ENCODE data around the gene MGARP.
A peak's percentile ranks its signal among the peaks of the same experiment; 100 is the strongest.
"Not testable (repeated sequence)": the region's sequence is repeated elsewhere in the genome, so short reads cannot be mapped to it uniquely, and the experiment has no call there.

Gene MGARP

DNA sequence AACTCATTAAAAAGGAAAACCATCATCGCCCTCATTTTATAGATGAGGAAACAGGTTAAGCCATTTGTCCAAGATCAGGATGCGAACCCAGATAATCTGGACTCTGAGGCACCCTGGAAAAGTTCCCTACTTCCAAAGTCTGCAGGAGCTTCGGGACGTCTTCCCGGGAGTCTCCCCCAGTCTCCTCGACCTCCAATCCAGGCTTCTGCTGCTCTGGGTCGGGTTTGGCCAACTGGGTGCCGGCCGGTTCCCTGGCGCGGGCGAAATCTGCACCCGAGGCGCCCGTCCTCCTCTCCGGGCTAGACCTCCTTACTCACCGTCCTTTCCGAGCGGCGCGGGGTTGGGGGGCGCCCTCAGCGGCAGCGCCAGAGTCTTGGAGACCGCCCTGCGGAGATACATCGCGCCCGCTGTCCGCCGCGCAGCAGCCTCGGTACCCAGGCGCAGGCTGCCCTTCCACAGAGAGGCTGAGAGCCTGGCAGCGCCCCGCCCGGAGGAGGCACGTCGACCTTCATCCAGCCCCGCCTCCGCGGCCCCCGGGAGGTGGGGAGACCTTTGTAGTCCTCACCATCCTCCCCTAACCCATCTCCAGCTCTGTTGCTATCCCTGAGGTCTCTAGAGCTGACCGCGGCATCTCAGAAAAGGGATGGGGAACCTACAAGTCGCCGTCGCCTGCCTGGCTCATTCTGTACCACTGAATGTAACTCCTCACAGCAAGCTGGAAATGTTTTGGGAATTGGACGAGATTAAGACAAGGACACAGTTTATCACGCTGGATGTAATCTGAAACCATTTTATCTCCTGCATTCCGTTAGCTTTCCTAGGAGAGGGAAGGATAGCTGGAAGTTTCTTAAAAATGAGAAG is at the start of gene MGARP:
Gene MGARP, minus strand, starts transcription at position 466 of the 861 bp plus-strand sequence. Its CDS starts 67 bp downstream, at position 399.
- peak in 1 of 3 donors; percentile 20 for DNase-seq (ENCODE audit: low read depth in 3 of 3)

DNA sequence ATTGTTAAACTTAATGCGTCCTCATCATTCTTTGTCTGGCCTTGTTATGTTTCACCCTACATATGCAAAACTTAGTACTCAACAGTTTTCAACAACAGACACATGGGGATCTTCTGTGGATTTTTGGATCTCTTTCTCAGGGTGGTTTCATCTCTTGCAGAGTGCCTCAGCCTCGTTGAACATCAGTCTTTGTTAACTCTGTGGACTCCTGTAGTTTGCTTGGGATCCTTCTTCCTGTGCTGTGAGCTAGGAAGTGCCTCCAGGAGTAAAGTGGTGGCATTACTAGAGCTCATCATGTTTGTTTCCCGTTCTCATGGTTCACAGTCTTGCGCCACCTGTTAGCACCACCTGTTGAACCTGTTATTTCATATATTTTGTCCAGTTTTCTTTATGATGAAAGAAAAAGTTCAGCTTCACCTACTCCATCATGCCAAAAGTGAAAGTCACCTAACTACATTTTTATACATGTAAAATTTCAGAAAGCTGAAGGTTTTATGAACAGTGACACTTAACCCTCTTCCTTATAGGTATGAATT is 49.7 kb upstream of the MGARP start:
- DNase-seq (ENCODE audit: low read depth in 3 of 3), result no peak

DNA sequence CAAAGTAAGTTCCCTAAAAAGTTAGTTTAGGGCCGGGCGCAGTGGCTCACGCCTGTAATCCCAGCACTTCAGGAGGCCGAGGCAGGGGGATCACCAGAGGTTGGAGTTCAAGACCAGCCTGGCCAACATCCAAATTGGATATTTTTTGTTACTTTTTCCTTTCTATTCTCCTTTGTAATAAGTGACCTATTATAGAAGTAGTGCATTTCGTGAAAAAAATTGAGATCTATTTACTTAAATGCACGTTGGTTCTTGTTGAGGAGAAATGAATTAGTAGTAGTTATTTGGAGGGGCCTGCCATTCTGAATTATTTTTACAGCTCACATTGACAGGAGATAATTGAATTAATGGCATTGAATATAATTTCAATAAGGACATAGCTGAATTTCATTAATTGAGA is 44.6 kb upstream of the MGARP start:
- DNase-seq (ENCODE audit: low read depth in 3 of 3), result no peak

DNA sequence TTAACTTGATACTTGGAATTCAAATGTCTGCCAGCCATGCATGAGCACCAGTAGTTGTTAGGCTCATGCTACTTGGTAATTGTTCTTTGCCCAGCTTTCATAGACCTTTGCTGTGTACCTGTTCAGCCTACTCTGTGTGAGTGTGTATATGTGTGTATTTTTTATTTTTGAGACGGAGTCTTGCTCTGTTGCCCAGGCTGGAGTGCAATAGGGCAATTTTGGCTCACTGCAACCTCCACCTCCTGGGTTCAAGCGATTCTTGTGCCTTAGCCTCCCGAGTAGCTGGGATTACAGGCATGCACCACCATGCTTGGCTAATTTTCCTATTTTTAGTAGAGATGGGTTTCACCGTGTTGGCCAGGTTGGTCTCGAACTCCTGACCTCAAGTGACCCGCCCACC is 42.5 kb upstream of the MGARP start:
- DNase-seq (ENCODE audit: low read depth in 3 of 3), result not testable (repeated sequence)

DNA sequence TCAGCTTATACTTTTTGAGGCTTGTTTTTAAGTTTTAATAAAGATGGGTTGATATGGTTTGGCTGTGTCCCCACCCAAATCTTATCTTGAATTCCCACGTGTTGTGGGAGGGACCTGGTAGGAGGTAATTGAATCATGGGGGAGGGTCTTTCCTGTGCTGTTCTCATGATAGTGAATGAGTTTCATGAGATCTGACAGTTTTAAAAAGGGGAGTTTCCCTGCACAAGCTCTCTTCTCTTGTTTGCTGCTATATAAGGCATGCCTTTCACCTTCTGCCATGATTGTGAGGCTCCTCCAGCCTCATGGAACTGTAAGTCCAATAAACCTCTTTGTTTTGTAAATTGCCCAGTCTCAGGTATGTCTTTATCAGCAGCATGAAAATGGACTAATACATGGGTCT is 42.0 kb upstream of the MGARP start:
- DNase-seq (ENCODE audit: low read depth in 3 of 3), result not testable (repeated sequence)

DNA sequence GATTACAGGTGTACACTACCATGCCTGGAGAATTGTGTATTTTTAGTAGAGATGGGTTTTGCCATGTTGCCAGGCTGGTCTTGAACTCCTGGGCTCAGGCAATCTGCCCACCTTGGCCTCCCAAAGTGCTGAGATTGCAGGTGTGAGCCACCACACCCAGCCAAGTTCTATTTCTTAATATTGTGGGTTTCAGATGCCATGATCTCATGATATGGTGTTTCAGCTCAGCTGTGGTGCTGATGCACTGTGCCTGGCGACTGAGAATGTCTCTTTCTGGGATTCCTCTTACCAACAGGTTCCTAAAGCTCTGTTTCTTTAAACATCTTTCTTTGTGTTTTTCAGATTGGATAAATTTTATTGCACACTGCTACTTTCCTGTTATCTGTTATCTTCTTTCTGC is 39.5 kb upstream of the MGARP start:
- no peak for DNase-seq (ENCODE audit: low read depth in 3 of 3)

DNA sequence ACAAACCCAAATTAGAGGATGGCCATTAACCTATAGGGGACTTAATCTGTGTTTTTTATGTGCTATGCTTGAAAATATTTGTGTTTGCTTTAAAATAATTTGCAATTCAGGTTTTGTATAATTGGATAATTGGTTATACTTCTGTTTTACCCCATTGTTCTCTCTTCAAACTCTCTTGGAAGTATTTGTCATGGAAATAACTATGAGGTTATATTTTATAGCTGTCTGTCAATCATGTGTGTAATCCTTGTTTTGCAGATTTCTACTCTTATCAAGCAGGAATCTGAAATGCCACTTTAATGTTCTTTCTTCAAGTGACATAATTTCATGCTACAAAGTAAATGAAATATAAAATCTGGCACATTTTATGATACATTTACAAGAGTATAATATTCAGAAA is 37.6 kb upstream of the MGARP start:
- no peak for DNase-seq (ENCODE audit: low read depth in 3 of 3)

DNA sequence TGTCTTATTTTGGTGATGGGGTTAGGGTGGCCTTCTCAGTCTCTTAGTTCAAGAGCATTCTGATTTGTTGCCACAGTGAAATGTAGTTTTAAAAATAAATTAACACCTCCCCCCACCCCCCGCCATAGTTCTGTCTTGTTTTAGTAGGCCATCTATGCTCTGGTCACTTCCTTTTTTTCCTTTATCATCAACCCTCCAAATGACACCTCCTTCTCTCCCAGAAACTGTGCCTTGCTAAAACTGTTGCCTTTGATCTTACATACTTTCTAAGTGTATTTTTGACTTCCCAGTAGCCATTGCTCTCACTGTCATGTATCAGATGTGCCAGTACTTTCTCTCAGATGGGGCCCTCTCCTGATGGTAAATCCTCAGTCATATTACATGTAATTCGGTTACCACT is 36.7 kb upstream of the MGARP start:
- no peak for DNase-seq (ENCODE audit: low read depth in 3 of 3)

DNA sequence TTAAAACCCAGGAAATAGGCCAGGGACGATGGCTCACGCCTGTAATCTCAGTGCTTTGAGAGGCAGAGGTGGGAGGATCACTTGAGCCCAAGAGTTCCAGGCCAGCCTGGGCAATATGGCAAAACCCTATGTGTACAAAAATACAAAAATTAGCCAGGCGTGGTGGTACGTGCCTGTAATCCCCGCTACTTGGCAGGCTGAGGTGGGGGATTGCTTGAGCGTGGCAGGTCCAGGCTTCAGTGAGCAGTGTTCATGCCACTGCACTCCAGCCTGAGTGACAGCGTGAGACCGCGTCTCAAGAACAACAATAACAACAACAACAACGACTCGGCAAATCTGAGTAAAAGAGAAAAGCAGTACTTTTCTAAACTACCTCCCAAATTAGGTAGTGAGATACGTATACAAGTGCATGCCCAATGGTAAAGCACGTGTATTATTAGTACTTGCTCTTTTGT is 35.2 kb upstream of the MGARP start:
- no peak for DNase-seq (ENCODE audit: low read depth in 3 of 3)

DNA sequence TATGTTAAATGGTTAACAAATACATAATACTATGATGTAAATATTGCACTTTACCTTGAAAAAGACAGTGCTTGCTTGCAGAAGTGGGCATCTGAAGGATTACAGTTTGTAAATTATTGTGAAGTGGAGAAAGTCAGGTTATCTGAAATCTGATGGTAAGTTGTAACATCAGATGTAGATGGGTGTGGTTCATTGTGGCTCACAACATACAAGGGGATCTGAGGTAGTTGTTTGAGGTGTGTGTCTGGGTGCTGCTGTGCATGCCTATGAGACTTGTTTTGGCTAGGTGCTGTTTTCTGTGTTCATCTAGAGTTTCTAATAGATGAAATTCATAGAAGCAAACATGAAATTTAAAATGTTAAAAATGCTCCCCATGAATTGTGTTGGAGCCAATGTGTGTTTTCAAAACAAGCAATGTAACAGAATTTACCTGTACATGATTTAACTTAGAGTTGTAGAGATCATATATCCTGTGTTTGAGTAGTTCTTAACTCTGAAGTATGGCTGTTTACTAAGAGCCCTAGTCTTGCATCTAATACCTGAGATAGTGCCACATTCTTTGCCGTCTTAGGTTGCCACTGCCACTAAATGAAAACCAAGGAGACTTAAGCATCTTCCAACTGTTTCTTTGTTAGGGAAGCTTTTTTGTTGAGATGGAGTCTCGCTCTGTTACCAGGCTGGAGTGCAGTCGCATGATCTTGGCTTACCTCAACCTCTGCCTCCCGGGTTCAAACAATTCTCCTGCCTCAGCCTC is 34.2 kb upstream of the MGARP start:
- no peak for DNase-seq (ENCODE audit: low read depth in 3 of 3)

DNA sequence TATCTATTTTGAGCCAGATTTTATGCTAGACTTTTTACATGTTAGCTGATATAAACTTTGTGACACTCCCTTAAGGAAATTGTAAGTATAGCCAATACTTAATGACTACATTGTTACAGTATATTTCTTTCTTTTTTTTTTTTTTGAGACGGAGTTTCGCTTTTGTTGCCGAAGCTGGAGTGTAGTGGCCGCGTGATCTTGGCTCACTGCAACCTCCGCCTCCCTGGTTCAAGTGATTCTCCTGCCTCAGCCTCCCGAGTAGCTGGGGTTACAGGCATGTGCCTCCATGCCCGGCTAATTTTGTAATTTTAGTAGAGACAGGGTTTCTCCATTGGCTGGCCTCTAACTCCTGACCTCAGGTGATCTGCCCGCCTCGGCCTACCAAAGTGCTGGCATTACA is 33.4 kb upstream of the MGARP start:
- DNase-seq (ENCODE audit: low read depth in 3 of 3), result not testable (repeated sequence)

DNA sequence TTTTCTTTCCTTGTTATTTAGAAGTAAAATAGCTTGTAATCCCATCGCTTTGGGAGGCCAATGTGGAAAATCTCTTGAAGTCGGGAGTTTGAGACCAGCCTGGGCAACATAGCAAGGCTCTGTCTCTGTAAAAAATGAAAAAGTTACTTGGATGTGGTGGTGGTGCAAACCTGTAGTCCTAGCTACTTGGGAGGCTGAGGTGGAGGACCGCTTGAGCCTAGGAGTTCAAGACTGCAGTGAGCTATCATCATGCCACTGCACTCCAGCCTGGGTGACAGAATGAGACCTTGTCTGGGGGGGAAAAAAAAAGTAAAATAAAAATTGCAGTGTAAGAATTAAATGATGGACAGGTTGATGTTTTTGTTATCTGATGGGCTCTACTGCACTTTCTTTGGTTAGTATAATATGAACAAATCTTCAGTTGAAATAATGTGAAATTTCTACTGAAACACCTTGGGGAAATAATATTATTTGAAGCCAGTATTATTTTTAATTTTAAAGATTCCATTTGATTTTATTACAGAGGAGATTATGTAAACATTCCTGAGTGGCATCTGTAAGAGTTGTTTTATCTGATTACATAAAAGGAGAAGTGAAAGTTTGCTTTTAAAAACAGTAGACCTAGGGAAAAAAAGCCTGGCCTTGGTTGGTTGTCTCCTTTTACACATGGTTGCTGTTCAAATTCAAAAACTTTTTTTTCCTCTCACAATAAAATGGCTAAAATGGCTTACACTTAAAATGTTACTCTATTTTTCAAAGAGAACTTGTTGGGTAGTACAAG is 32.7 kb upstream of the MGARP start:
- DNase-seq (ENCODE audit: low read depth in 3 of 3), result no peak

DNA sequence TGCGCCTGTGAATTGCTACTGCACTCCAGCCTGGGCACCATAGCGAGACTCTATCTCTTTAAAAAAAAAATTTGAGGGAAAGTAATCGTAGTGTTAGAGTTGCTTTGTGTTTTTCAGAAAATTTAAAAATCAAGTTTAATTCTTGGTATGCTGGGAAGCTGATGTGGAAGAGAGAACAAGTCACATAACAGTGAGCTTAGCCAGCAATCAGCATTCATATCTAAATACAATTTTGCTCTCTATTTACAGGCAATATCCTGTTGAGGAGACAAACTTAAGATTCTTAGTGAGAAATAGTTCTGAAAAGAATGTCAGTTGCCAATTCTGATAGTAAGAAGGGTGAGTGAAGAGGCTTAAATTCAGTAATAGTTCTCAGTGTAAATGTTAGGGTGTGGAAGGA is 31.9 kb upstream of the MGARP start:
- DNase-seq (ENCODE audit: low read depth in 3 of 3), result no peak

DNA sequence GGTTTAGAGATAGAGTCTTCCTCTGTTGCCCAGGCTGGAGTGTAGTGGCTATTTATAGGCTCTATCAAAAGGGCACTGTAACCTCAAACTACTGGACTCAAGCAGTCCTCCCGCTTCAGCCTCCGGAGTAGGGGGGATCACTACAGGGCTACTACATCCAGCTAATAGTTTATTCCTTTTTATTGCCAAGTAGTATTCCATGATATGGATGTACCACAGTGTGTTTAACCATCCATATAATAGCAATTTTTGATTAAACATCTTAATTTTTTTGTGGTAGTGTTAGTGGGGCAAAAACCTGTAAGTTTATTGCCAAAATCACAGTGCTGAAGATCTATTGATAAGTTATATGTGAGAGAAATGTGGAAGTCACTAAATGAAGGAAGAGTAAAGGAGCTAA is 24.9 kb upstream of the MGARP start:
- no peak for DNase-seq (ENCODE audit: low read depth in 3 of 3)

DNA sequence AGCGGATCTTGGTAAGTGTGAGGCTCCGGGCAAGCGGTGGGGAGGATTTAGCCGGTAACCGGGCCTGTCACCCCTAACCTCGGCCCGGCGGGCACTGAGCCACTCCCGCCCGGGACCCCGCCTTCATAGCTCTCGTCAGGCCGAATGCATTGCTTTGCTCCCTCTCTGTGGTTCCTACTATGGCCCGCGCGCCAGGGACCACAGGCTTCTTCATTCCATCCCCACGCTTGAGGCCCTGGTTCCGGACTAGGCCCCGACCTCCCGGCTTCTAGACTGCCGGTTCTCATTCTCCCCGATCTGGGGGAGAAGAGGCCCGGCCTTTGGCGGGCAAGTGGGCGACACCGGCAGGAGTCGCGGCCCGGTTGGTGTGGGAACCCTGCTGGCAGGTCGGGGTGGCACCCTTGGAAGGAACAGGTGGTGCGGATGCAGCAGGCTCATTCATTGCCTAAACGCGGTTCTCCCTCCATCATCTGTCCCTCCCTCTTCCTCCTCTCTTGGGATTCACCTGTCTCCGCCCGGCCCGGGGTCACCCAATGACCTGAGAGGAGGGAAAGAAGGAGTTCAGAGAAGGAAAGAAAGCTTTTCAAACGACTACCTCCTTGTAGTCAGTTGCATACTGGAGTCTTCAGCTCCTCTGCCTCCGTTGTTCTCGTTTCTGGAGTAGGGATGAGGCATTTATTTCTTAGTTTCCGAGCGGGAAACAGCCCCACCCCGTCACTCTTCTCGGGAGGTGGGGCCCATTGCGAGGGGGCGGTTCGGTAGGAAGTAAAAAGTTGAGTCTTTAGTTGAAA is 22.0 kb upstream of the MGARP start, which contains the start of gene NDUFC1:
Gene NDUFC1, minus strand, starts transcription at position 657 of the 791 bp plus-strand sequence. CDS start 6,679 bp downstream, outside the sequence.
- peak in 2 of 3 donors; percentile 44 to 70 for DNase-seq (ENCODE audit: low read depth in 3 of 3)

DNA sequence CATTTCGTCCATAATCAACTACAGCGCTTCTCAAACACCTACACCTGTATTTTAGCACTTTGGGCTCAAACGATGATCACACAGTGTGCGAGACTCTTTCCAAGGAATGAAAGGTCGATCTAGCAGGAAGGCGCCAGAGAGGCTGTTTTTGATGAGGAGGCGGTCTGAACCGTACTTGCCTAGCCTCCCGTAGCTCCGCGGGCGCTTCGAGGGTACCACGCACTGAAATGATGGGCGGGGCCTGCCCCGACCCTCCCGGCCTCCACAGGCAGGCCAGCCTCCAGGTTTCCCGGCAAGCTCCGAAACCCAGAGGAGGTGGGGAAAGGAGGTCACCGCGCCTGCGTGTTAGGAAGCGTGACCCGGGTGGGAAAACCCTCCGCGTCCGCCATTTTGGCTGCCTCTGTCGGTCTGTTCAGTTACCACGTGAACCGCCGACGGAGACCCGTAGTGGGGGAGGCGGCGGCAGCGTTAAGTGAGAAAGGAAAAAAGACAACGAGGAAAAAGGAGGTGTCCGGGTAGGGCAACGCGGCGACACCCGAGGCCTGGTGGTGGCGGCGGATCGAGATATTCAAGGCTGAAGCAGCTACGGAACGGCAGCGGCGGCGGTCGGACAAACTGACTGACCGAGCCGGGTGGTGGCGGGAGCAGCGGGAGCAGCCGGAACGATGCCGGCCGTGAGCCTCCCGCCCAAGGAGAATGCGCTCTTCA is 21.2 kb upstream of the MGARP start, which contains the start of gene NAA15:
Gene NAA15, plus strand, starts transcription at position 393 of the 708 bp plus-strand sequence. Its CDS starts 273 bp downstream, at position 666.
- peak; percentile 93 to 97 (median 96) for DNase-seq (ENCODE audit: low read depth in 3 of 3)

DNA sequence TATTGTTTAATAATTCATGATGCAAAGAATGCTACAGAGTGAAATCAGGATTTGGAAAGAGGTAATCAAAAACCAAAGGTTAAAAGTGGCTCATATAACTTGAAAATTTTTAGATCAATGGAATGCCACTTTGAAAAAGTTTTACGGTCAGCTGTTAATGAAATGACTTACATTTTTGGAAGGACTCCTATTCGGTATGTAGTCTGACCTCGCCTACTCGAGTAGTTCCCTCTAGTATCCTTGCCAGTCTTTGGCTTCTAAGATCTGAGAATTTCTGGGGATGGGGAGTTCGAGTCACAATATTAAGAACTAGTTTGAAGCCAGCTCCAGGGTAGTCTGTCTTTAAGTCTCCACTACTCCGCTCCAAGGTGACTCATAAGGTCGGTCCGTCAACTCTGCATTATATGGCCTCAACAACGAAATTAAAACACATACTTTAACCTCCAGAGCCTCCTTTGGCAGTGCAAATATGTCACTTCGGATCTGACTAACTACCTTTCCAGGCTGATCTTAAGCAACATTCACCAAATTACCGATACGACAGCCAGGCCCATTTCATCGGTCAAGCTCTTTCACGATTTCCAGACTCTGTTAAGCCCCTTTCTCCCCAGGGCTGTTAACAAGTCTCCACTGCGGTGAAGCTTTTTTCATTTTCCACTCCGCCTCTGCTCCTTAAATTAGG is 20.5 kb upstream of the MGARP start:
- DNase-seq (ENCODE audit: low read depth in 3 of 3), result peak in 1 of 3 donors; percentile 7

DNA sequence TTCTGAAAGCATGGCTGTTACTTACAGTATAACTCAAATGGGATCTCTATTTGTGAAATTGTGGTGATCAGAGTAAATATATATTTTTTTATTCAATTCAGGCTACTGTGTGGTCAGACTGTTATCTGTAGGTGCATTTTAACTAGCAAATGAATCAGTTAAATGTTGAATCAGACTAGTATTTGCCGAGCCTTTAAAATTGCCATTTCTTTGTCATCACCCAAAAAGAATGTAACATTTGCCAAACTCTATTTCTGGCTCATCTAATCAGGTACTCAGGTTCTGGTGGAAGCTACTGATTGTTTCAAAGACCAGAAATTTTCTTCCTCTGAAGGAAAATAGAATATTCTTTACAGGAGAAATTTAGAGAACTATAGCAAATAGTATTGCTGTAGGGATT is 19.5 kb upstream of the MGARP start:
- no peak for DNase-seq (ENCODE audit: low read depth in 3 of 3)

DNA sequence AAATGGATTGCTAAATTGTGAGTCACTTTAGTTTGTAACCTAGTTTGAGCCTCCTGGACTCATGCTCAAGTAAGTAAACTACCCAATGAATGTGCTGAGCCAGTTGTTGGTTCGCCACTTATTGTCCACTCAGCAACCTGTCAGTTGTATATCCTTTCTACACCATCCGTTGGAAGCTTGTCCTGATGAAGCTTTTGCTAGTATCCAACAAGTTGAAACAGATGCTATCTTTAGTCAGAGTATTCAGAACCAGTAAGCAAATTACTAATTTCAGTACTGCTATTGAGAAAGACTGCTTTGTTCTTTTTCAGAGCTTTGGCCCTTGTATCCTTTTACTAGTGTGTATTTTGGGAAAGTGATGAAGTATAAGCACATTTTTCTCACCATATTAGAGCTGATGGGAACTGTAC is 17.0 kb upstream of the MGARP start:
- no peak for DNase-seq (ENCODE audit: low read depth in 3 of 3)

DNA sequence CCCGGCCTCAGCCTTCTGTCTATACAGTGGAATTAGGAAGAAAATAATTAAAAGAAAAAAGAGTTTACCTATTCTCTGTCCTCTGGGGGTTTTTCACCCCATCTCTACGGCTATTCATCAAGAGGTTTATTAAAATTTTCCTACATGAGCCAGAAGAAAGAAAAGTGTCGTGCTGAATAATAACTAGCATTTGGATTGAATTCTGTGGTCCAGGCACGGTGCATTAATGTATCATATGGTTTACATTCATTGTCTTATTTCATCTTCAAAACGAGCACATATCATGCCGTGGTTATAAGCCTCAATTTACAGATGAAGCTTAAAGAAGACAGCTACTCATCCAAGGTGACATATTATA is 15.9 kb upstream of the MGARP start:
- DNase-seq (ENCODE audit: low read depth in 3 of 3), result no peak
